GM12878 (cell line): ENCODE results near the gene ADAMTSL3.

Source experiments
- ATF3 ChIP-seq: IDR thresholded peaks from 2 replicates; pipeline ENCODE4 v1.6.1; 2011; ENCODE audit warnings: low read depth, mild to moderate bottlenecking, low read length, moderate library complexity, borderline replicate concordance; ENCODE audit errors: extremely low read depth
- CTCF ChIP-seq, 3 experiments: IDR thresholded peaks in 2 of 3; conservative IDR thresholded peaks in 1 of 3; 2 replicates each; pipeline ENCODE4 v1.5.1; 2011; ENCODE audit warnings: low read depth in 3 of 3, low read length in 3 of 3, mild to moderate bottlenecking in 3 of 3, control low read depth in 2 of 3, moderate library complexity in 2 of 3, inconsistent platforms in 1 of 3, mixed read lengths in 1 of 3; ENCODE audit not compliant: control insufficient read depth in 2 of 3, insufficient read depth in 1 of 3; ENCODE audit errors: extremely low read depth in 1 of 3
- FOXK2 ChIP-seq: fragments of 450-650 bp; IDR thresholded peaks from 2 replicates; pipeline ENCODE4 v1.6.1; 2017; ENCODE audit warnings: mild to moderate bottlenecking, moderate library complexity
- MAX ChIP-seq: IDR thresholded peaks from 2 replicates; pipeline ENCODE4 v1.6.1; 2012; ENCODE audit warnings: low read depth, low read length, improper control_type of control experiment
- NR2C1 ChIP-seq: fragments of 450-650 bp; IDR thresholded peaks from 2 replicates; pipeline ENCODE4 v1.6.1; 2017; ENCODE audit warnings: antibody characterized with exemption, mild to moderate bottlenecking, moderate library complexity
- NR2F1 ChIP-seq: fragments of 450-650 bp; conservative IDR thresholded peaks from 2 replicates; pipeline ENCODE4 v1.6.1; 2017; ENCODE audit warnings: mild to moderate bottlenecking
- PBX3 ChIP-seq: IDR thresholded peaks from 2 replicates; pipeline ENCODE4 v1.6.1; 2011; ENCODE audit warnings: mild to moderate bottlenecking, low read depth, low read length, moderate library complexity; ENCODE audit not compliant: insufficient replicate concordance
- POLR2A ChIP-seq: IDR thresholded peaks from 2 replicates; pipeline ENCODE4 v1.6.1; 2011; ENCODE audit warnings: low read depth, mild to moderate bottlenecking, low read length

GRCh38 chr15:83652626-83653204, 1.2 kb upstream of the ADAMTSL3 start:
- TF ChIP-seq POLR2A (no peak), CTCF (IDR thresholded peaks at IDR 0.05 in 2 of 3, conservative IDR thresholded peaks at IDR 0.05 in 1 of 3; ENCODE audit: control insufficient read depth in 2 of 3, extremely low read depth in 1 of 3, insufficient read depth in 1 of 3, low read depth in 3 of 3, low read length in 3 of 3) (no peak), NR2F1 (no peak), PBX3 (no peak), ATF3 (no peak), FOXK2 (no peak), MAX (no peak), NR2C1 (no peak)
